HG02763 (cell line): ENCODE measurements around the gene TBC1D19.

Experiments used
- ATAC-seq: cut with Tn5 transposase; IDR thresholded peaks from one replicate; pipeline ENCODE4 v1.9.1; 2021; ENCODE audit warnings: mild to moderate bottlenecking, moderate library complexity; ENCODE audit not compliant: unreplicated experiment

The TBC1D19 gene

GRCh38 chr4:26729027-26729426 is 145.1 kb downstream of the TBC1D19 start:
- no peak for ATAC-seq

- ATAC-seq: no peak
Measured at GRCh38 chr4:26729547-26729946, 145.7 kb downstream of the TBC1D19 start.

- ATAC-seq: peak; percentile 77
Measured at GRCh38 chr4:26731351-26732035, 147.6 kb downstream of the TBC1D19 start.

GRCh38 chr4:26732356-26732755 is 148.5 kb downstream of the TBC1D19 start:
- no peak for ATAC-seq

GRCh38 chr4:26736621-26737020 is 152.7 kb downstream of the TBC1D19 start:
- ATAC-seq: no peak

- no peak for ATAC-seq
Measured at GRCh38 chr4:26737385-26737784, 153.5 kb downstream of the TBC1D19 start.

GRCh38 chr4:26741491-26741871 is 157.6 kb downstream of the TBC1D19 start:
- ATAC-seq: no peak

GRCh38 chr4:26746802-26747213 is 162.9 kb downstream of the TBC1D19 start:
- peak; percentile 99 for ATAC-seq

GRCh38 chr4:26748811-26749210 is 164.9 kb downstream of the TBC1D19 start:
- no peak for ATAC-seq

GRCh38 chr4:26749867-26750266 is 166.0 kb downstream of the TBC1D19 start:
- ATAC-seq: no peak

- no peak for ATAC-seq
Measured at GRCh38 chr4:26751004-26751403, 167.1 kb downstream of the TBC1D19 start.

GRCh38 chr4:26751838-26752237 is 168.0 kb downstream of the TBC1D19 start:
- peak; percentile 66 for ATAC-seq

GRCh38 chr4:26753187-26753586 is 169.3 kb downstream of the TBC1D19 start:
- no peak for ATAC-seq

GRCh38 chr4:26753617-26754016 is 169.7 kb downstream of the TBC1D19 start:
- ATAC-seq: no peak

GRCh38 chr4:26757751-26758150 is 173.9 kb downstream of the TBC1D19 start:
- ATAC-seq: no peak

GRCh38 chr4:26758899-26759298 is 175.0 kb downstream of the TBC1D19 start:
- ATAC-seq: no peak

- no peak for ATAC-seq
Measured at GRCh38 chr4:26762650-26763049, 178.8 kb downstream of the TBC1D19 start.

- ATAC-seq: no peak
Measured at GRCh38 chr4:26763063-26763462, 179.2 kb downstream of the TBC1D19 start.

GRCh38 chr4:26763648-26764047 is 179.8 kb downstream of the TBC1D19 start:
- no peak for ATAC-seq

- no peak for ATAC-seq
Measured at GRCh38 chr4:26764231-26764630, 180.3 kb downstream of the TBC1D19 start.

GRCh38 chr4:26765515-26765914 is 181.6 kb downstream of the TBC1D19 start:
- ATAC-seq: no peak

- no peak for ATAC-seq
Measured at GRCh38 chr4:26766141-26766540, 182.3 kb downstream of the TBC1D19 start.
